GM12891 (cell line): Measurements from ENCODE around the gene PTRH1.

Source experiments
- DNase-seq: peaks from one replicate; pipeline ENCODE4 v3.0.0; 2011; ENCODE audit warnings: low spot score; ENCODE audit not compliant: insufficient read length
- FAIRE-seq: peaks from 2 replicates; lab custom pipeline; 2011; peaks lifted over from hg19 to GRCh38; lab: Jason Lieb, UNC
- PAX5 ChIP-seq: IDR thresholded peaks from 2 replicates; pipeline ENCODE4 v1.6.1; 2011; ENCODE audit warnings: low read length, moderate library complexity, mild to moderate bottlenecking; ENCODE audit not compliant: insufficient read depth, severe bottlenecking
- POLR2A ChIP-seq: IDR thresholded peaks from 2 replicates; pipeline ENCODE4 v1.6.1; 2011; ENCODE audit warnings: low read depth, low read length, control low read depth
- POLR2AphosphoS5 ChIP-seq: IDR thresholded peaks from 2 replicates; pipeline ENCODE4 v1.6.1; 2011; ENCODE audit warnings: low read depth, low read length, control low read depth
- POU2F2 ChIP-seq: IDR thresholded peaks from 2 replicates; pipeline ENCODE4 v1.6.1; 2011; ENCODE audit warnings: low read depth, mild to moderate bottlenecking, control low read depth, low read length, moderate library complexity
- SPI1 ChIP-seq: IDR thresholded peaks from 2 replicates; pipeline ENCODE4 v1.6.1; 2011; ENCODE audit warnings: low read depth, low read length, control low read depth
- TAF1 ChIP-seq: IDR thresholded peaks from 2 replicates; pipeline ENCODE4 v1.6.1; 2011; ENCODE audit warnings: low read depth, low read length, control low read depth

Gene PTRH1

DNA sequence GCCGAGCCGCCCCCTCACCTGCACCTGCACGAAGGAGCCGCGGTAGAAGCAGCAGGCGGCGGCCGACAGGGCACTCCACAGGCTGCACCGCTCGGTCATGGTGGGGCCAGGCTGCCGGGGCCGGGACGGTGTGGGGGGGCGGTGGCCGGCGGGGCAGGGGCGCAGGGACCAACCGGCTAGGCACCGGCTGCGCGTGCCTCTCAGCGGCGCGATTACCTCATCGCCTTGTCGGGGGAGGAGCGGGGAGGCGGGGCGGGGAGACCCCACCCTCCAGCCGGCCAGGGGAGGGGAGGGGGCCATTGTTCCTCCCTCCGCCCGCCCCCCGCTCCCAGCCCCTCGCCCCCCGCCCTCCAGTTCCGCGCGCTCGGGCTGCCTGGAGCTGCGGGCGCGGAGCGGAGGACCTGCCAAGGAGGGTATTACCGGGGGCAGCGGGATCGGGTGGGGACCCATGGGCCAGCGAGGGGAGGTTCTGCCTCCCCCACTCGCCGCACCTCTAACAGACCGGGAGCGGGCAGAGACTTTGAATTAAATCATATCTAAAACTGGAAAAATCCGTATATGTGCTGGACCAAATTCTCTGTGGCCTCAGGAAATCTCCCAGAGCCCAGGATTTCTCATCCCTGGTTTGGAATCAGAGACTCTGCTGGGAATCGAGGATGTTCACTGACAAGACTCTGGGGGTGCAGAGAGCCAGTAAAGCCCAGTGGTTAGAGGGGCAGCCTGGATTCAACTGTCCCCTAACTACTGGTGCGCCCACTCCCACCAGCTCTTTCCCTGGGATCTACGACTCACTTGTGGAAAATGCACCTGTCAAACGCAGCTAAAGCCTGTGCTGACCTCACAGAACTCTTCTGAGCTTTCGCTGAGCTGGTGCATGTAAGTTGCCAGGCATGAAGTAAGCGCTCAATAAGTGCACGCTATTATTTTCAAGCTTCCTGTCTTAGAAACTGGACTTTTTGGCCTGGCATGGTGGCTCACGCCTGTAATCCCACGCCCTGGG is 39.9 kb upstream of the PTRH1 start:
- DNase-seq, result no peak
- no peak for FAIRE-seq
- no peak for TF ChIP-seq TAF1
- TF ChIP-seq PAX5, result no peak
- TF ChIP-seq POU2F2, result no peak
- no peak for TF ChIP-seq POLR2AphosphoS5
- TF ChIP-seq POLR2A, result no peak
- no peak for TF ChIP-seq SPI1

- FAIRE-seq, result no peak
- no peak for TF ChIP-seq POLR2AphosphoS5
- TF ChIP-seq TAF1, result no peak
- TF ChIP-seq SPI1, result no peak
- TF ChIP-seq POLR2A, result no peak
- no peak for DNase-seq
Observed at GRCh38 chr9:127754099-127755060, 38.9 kb upstream of the PTRH1 start.

GRCh38 chr9:127753622-127754021 is 38.2 kb upstream of the PTRH1 start:
- no peak for TF ChIP-seq PAX5
- TF ChIP-seq POLR2A, result no peak
- no peak for TF ChIP-seq POU2F2
- TF ChIP-seq TAF1, result no peak
- TF ChIP-seq POLR2AphosphoS5, result no peak
- TF ChIP-seq SPI1, result no peak
- FAIRE-seq (no peak), DNase-seq (no peak)

GRCh38 chr9:127753148-127753547 is 37.7 kb upstream of the PTRH1 start:
- DNase-seq, result no peak
- FAIRE-seq, result no peak
- TF ChIP-seq TAF1 (no peak), POLR2A (no peak), PAX5 (no peak), POU2F2 (no peak), POLR2AphosphoS5 (no peak), SPI1 (no peak)

DNA sequence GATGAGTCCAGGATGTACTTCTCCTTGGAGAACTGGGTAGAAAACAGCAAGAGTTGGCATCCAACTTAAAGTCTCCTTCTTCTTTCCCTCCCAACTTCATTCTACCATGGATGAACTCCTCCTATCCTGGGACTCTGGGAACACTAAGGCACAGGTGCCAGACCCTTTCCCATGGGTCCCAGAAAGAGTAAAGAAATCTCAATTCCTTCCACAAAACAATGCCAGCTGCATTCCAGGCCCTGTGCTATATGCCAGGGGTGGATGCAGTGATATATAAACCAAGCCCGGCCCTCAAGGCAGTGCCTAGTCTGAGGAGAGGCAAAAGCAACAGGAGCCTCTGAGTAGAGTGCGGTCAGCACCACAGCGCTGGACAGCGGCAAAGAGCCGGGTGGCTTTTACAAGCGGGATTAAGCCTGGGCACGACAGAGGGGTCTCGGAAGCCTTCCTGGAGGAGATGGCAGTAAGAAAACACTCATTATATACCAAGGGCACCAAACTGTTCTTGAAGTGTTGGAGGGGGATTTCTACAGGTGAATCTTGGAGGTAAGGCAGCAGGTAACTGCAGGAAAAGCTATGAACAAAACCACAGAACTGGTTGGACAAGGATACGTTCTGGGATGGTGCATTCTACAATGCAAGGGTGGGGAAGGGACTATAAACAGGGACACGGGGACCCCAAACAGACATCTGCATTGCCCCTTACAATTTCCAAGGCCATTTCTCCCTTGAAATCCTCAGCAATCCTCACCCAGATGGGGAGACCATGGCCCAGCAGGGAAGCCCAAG is 36.0 kb upstream of the PTRH1 start:
- TF ChIP-seq TAF1 (no peak), SPI1 (no peak), POLR2AphosphoS5 (no peak), POLR2A (no peak)
- no peak for FAIRE-seq
- DNase-seq, result no peak

GRCh38 chr9:127749090-127749787 is 33.8 kb upstream of the PTRH1 start:
- TF ChIP-seq POLR2A, result no peak
- no peak for TF ChIP-seq SPI1
- no peak for TF ChIP-seq POU2F2
- no peak for TF ChIP-seq TAF1
- TF ChIP-seq POLR2AphosphoS5, result no peak
- TF ChIP-seq PAX5, result no peak
- DNase-seq, result no peak
- FAIRE-seq, result no peak

GRCh38 chr9:127746959-127747569 is 31.6 kb upstream of the PTRH1 start:
- TF ChIP-seq SPI1 (no peak), TAF1 (no peak), POLR2AphosphoS5 (no peak), POLR2A (no peak), POU2F2 (no peak), PAX5 (no peak)
- DNase-seq (no peak), FAIRE-seq (no peak)
